Measurements from ENCODE around the gene ZNF260.

ZNF260 gene

GRCh38 chr19:36528194-36528920 is at the start of gene ZNF260:
Gene ZNF260, minus strand, starts transcription at chr19:36528271. Its CDS starts 13,033 bp downstream, at chr19:36515238.
- peaks cover 8% of the 10 kb centered on the region for H3K4me1 ChIP-seq (ENCODE audit: control insufficient read depth, insufficient read depth, low read length)
- peaks cover 0 to 4% of the 10 kb centered on the region in 2 donors for H3K36me3 ChIP-seq (ENCODE audit: control insufficient read depth in 2 of 2, insufficient read depth in 2 of 2, low read length in 2 of 2)
- peaks cover 0 to under 1% of the 10 kb centered on the region in 2 donors for H3K9me3 ChIP-seq (ENCODE audit: control insufficient read depth in 2 of 2, low read length in 2 of 2)
- H3K9ac ChIP-seq (ENCODE audit: low read length in 2 of 2), result peak within 1 kb of the TSS; percentile 95 to 98
- H3K27me3 ChIP-seq (ENCODE audit: control insufficient read depth in 1 of 2, insufficient read depth in 2 of 2, low read length in 2 of 2), result no peaks in the 10 kb centered on the region
- peak within 1 kb of the TSS; percentile 95 for H3K27ac ChIP-seq (ENCODE audit: low read length)
- peak within 1 kb of the TSS; percentile 86 to 97 for H3K4me3 ChIP-seq (ENCODE audit: low read length in 2 of 2)

GRCh38 chr19:36577271-36577996 is 49.4 kb upstream of the ZNF260 start:
- H3K4me3 ChIP-seq (ENCODE audit: low read length in 2 of 2), result no peak overlapping the region
- H3K27ac ChIP-seq (ENCODE audit: low read length), result no peak overlapping the region
- peaks cover 7% of the 10 kb centered on the region for H3K4me1 ChIP-seq (ENCODE audit: control insufficient read depth, insufficient read depth, low read length)
- H3K27me3 ChIP-seq (ENCODE audit: control insufficient read depth in 1 of 2, insufficient read depth in 2 of 2, low read length in 2 of 2), result no peaks in the 10 kb centered on the region
- peaks cover 14 to 31% of the 10 kb centered on the region in 2 donors for H3K36me3 ChIP-seq (ENCODE audit: control insufficient read depth in 2 of 2, insufficient read depth in 2 of 2, low read length in 2 of 2)
- peaks cover 0 to 6% of the 10 kb centered on the region in 2 donors for H3K9me3 ChIP-seq (ENCODE audit: control insufficient read depth in 2 of 2, low read length in 2 of 2)
- H3K9ac ChIP-seq (ENCODE audit: low read length in 2 of 2), result no peak overlapping the region

- no peaks in the 10 kb centered on the region for H3K9me3 ChIP-seq (ENCODE audit: control insufficient read depth in 2 of 2, low read length in 2 of 2)
- no peak overlapping the region for H3K27ac ChIP-seq (ENCODE audit: low read length)
- H3K9ac ChIP-seq (ENCODE audit: low read length in 2 of 2), result no peak overlapping the region
- peaks cover 13 to 16% of the 10 kb centered on the region in 2 donors for H3K36me3 ChIP-seq (ENCODE audit: control insufficient read depth in 2 of 2, insufficient read depth in 2 of 2, low read length in 2 of 2)
- no peaks in the 10 kb centered on the region for H3K27me3 ChIP-seq (ENCODE audit: control insufficient read depth in 1 of 2, insufficient read depth in 2 of 2, low read length in 2 of 2)
- H3K4me1 ChIP-seq (ENCODE audit: control insufficient read depth, insufficient read depth, low read length), result peaks cover 13% of the 10 kb centered on the region
- peak overlapping the region; percentile 81 to 100 for H3K4me3 ChIP-seq (ENCODE audit: low read length in 2 of 2)
Measured at GRCh38 chr19:36574741-36575140, 46.7 kb upstream of the ZNF260 start.

- H3K27ac ChIP-seq (ENCODE audit: low read length), result peak overlapping the region; percentile 79
- H3K9me3 ChIP-seq (ENCODE audit: control insufficient read depth in 2 of 2, low read length in 2 of 2), result no peaks in the 10 kb centered on the region
- peaks cover 13% of the 10 kb centered on the region for H3K4me1 ChIP-seq (ENCODE audit: control insufficient read depth, insufficient read depth, low read length)
- H3K4me3 ChIP-seq (ENCODE audit: low read length in 2 of 2), result peak overlapping the region; percentile 81 to 100
- H3K9ac ChIP-seq (ENCODE audit: low read length in 2 of 2), result peak overlapping the region; percentile 74 to 93
- no peaks in the 10 kb centered on the region for H3K27me3 ChIP-seq (ENCODE audit: control insufficient read depth in 1 of 2, insufficient read depth in 2 of 2, low read length in 2 of 2)
- peaks cover 8 to 15% of the 10 kb centered on the region in 2 donors for H3K36me3 ChIP-seq (ENCODE audit: control insufficient read depth in 2 of 2, insufficient read depth in 2 of 2, low read length in 2 of 2)
Measured at GRCh38 chr19:36573895-36574720, 46.0 kb upstream of the ZNF260 start.

- Histone ChIP-seq H3K27ac (ENCODE audit: low read length) (peak within 1 kb of the TSS; percentile 79), H3K9me3 (ENCODE audit: control insufficient read depth in 2 of 2, low read length in 2 of 2) (no peaks in the 10 kb centered on the region), H3K4me3 (ENCODE audit: low read length in 2 of 2) (peak within 1 kb of the TSS; percentile 81 to 100), H3K4me1 (ENCODE audit: control insufficient read depth, insufficient read depth, low read length) (peaks cover 13% of the 10 kb centered on the region), H3K36me3 (ENCODE audit: control insufficient read depth in 2 of 2, insufficient read depth in 2 of 2, low read length in 2 of 2) (peaks cover 12 to 18% of the 10 kb centered on the region in 2 donors), H3K9ac (ENCODE audit: low read length in 2 of 2) (peak within 1 kb of the TSS; percentile 74 to 93), H3K27me3 (ENCODE audit: control insufficient read depth in 1 of 2, insufficient read depth in 2 of 2, low read length in 2 of 2) (no peaks in the 10 kb centered on the region)
Measured at GRCh38 chr19:36573020-36573894, 45.2 kb upstream of the ZNF260 start, which contains the start of gene ZNF529. Gene ZNF529, minus strand, starts transcription at chr19:36573292. Its CDS starts 946 bp downstream, at chr19:36572346.

- Histone ChIP-seq H3K27ac (ENCODE audit: low read length) (peak overlapping the region; percentile 79), H3K4me3 (ENCODE audit: low read length in 2 of 2) (peak overlapping the region; percentile 81 to 100), H3K9ac (ENCODE audit: low read length in 2 of 2) (peak overlapping the region; percentile 74 to 93), H3K9me3 (ENCODE audit: control insufficient read depth in 2 of 2, low read length in 2 of 2) (no peaks in the 10 kb centered on the region), H3K36me3 (ENCODE audit: control insufficient read depth in 2 of 2, insufficient read depth in 2 of 2, low read length in 2 of 2) (peaks cover 14 to 16% of the 10 kb centered on the region in 2 donors), H3K27me3 (ENCODE audit: control insufficient read depth in 1 of 2, insufficient read depth in 2 of 2, low read length in 2 of 2) (no peaks in the 10 kb centered on the region), H3K4me1 (ENCODE audit: control insufficient read depth, insufficient read depth, low read length) (peaks cover 13% of the 10 kb centered on the region)
Measured at GRCh38 chr19:36572593-36573019, 44.5 kb upstream of the ZNF260 start.

- Histone ChIP-seq H3K9ac (ENCODE audit: low read length in 2 of 2) (no peak overlapping the region), H3K4me1 (ENCODE audit: control insufficient read depth, insufficient read depth, low read length) (no peaks in the 10 kb centered on the region), H3K4me3 (ENCODE audit: low read length in 2 of 2) (no peak overlapping the region), H3K27ac (ENCODE audit: low read length) (no peak overlapping the region), H3K27me3 (ENCODE audit: control insufficient read depth in 1 of 2, insufficient read depth in 2 of 2, low read length in 2 of 2) (no peaks in the 10 kb centered on the region), H3K9me3 (ENCODE audit: control insufficient read depth in 2 of 2, low read length in 2 of 2) (peaks cover 9 to 33% of the 10 kb centered on the region in 2 donors), H3K36me3 (ENCODE audit: control insufficient read depth in 2 of 2, insufficient read depth in 2 of 2, low read length in 2 of 2) (peaks cover 16 to 28% of the 10 kb centered on the region in 2 donors)
Measured at GRCh38 chr19:36564391-36564790, 36.3 kb upstream of the ZNF260 start.

- Histone ChIP-seq H3K27me3 (ENCODE audit: control insufficient read depth in 1 of 2, insufficient read depth in 2 of 2, low read length in 2 of 2) (no peaks in the 10 kb centered on the region), H3K9me3 (ENCODE audit: control insufficient read depth in 2 of 2, low read length in 2 of 2) (peaks cover 55 to 72% of the 10 kb centered on the region in 2 donors), H3K27ac (ENCODE audit: low read length) (no peak overlapping the region), H3K4me1 (ENCODE audit: control insufficient read depth, insufficient read depth, low read length) (no peaks in the 10 kb centered on the region), H3K4me3 (ENCODE audit: low read length in 2 of 2) (peak overlapping the region in 1 of 2 donors; percentile 6), H3K36me3 (ENCODE audit: control insufficient read depth in 2 of 2, insufficient read depth in 2 of 2, low read length in 2 of 2) (peaks cover 64 to 70% of the 10 kb centered on the region in 2 donors), H3K9ac (ENCODE audit: low read length in 2 of 2) (no peak overlapping the region)
Measured at GRCh38 chr19:36547001-36547732, 19.1 kb upstream of the ZNF260 start.

GRCh38 chr19:36528921-36529518 is 949 bp upstream of the ZNF260 start:
- H3K9me3 ChIP-seq (ENCODE audit: control insufficient read depth in 2 of 2, low read length in 2 of 2), result peaks cover 0 to 4% of the 10 kb centered on the region in 2 donors

More at GRCh38 chr19:36528921-36529518, 949 bp upstream of the ZNF260 start:
- peak overlapping the region; percentile 95 to 98 for H3K9ac ChIP-seq (ENCODE audit: low read length in 2 of 2)
- H3K27me3 ChIP-seq (ENCODE audit: control insufficient read depth in 1 of 2, insufficient read depth in 2 of 2, low read length in 2 of 2), result no peaks in the 10 kb centered on the region
- peak overlapping the region; percentile 95 for H3K27ac ChIP-seq (ENCODE audit: low read length)
- H3K4me3 ChIP-seq (ENCODE audit: low read length in 2 of 2), result peak overlapping the region; percentile 86 to 97
- H3K4me1 ChIP-seq (ENCODE audit: control insufficient read depth, insufficient read depth, low read length), result peaks cover 8% of the 10 kb centered on the region
- H3K36me3 ChIP-seq (ENCODE audit: control insufficient read depth in 2 of 2, insufficient read depth in 2 of 2, low read length in 2 of 2), result peaks cover 0 to 4% of the 10 kb centered on the region in 2 donors
